HepG2 (cell line): Measurements from ENCODE around the gene NAPSA. TPM values are rescaled to one million over a fixed set of nuclear protein-coding genes. Genes with fewer than 3 reads are reported as not detected.
A peak's percentile ranks its signal among the peaks of the same experiment; 100 is the strongest.

Experiments
- AGO1 ChIP-seq: fragments of 200-400 bp; formaldehyde crosslinking; IDR thresholded peaks from 2 replicates; pipeline ENCODE4 v1.6.1; 2017; ENCODE audit warnings: mild to moderate bottlenecking, low read depth, low read length, moderate library complexity; ENCODE audit not compliant: poor library complexity, severe bottlenecking
- FOSL2 ChIP-seq: sonication (generic); formaldehyde crosslinking; IDR thresholded peaks from 2 replicates; pipeline ENCODE4 v1.4.0; 2020; ENCODE audit warnings: missing genetic modification reagents
- HMGXB4 ChIP-seq, 2 experiments: sonication (generic) in 1 of 2; formaldehyde crosslinking in 1 of 2; IDR thresholded peaks; 2 replicates each; pipeline versions ENCODE4 v1.4.0 to v1.6.1; 2018 to 2020; ENCODE audit warnings: missing genetic modification reagents in 2 of 2, borderline replicate concordance in 1 of 2, low read depth in 1 of 2, mild to moderate bottlenecking in 1 of 2, missing biosample characterization in 1 of 2
- HNRNPLL ChIP-seq: fragments of 200-400 bp; formaldehyde crosslinking; IDR thresholded peaks from 2 replicates; pipeline ENCODE4 v1.6.1; 2017; ENCODE audit warnings: mild to moderate bottlenecking, low read depth, low read length; ENCODE audit not compliant: poor library complexity, severe bottlenecking
- IKZF4 ChIP-seq: sonication (generic); formaldehyde crosslinking; IDR thresholded peaks from 2 replicates; pipeline ENCODE4 v1.5.1; 2020; ENCODE audit warnings: borderline replicate concordance, mild to moderate bottlenecking, low read depth, missing genetic modification reagents; ENCODE audit errors: not compliant biosample characterization
- PHF8 ChIP-seq: sonication (generic); formaldehyde crosslinking; IDR thresholded peaks from 2 replicates; pipeline ENCODE4 v1.5.0; 2020; ENCODE audit warnings: missing genetic modification reagents
- RXRA ChIP-seq: sonication (generic); formaldehyde crosslinking; IDR thresholded peaks from 2 replicates; pipeline ENCODE4 v1.5.1; 2020; ENCODE audit warnings: missing genetic modification reagents
- SALL1 ChIP-seq: sonication (generic); formaldehyde crosslinking; IDR thresholded peaks from 2 replicates; pipeline ENCODE4 v1.8.0; 2022; ENCODE audit warnings: mild to moderate bottlenecking, missing genetic modification reagents
- SP5 ChIP-seq: IDR thresholded peaks from 2 replicates; pipeline ENCODE4 v1.6.1; 2016; ENCODE audit warnings: low read depth, borderline replicate concordance
- TARDBP ChIP-seq: sonication (generic); formaldehyde crosslinking; IDR thresholded peaks from 2 replicates; pipeline ENCODE4 v1.8.0; 2022; ENCODE audit warnings: mild to moderate bottlenecking, missing genetic modification reagents
- TEAD3 ChIP-seq: optimal IDR thresholded peaks from 2 replicates; pipeline ENCODE3; 2016; ENCODE audit warnings: borderline replicate concordance
- ZNF543 ChIP-seq: sonication (generic); formaldehyde crosslinking; IDR thresholded peaks from 2 replicates; pipeline ENCODE4 v1.4.0; 2020; ENCODE audit warnings: mild to moderate bottlenecking, missing genetic modification reagents
- ZNF549 ChIP-seq: sonication (generic); formaldehyde crosslinking; IDR thresholded peaks from 2 replicates; pipeline ENCODE4 v1.5.0; 2020; ENCODE audit warnings: missing genetic modification reagents
- polyA plus RNA-seq, 8 experiments: library from polyadenylated mRNA; depleted of rRNA in 3 of 8; stranded (reverse) in 7 of 8; unstranded in 1 of 8; fragments of >200 nt; fragmentation: Illumina TruSeq in 4 of 8; extraction: Trizol in 4 of 8; gene quantifications; 2 replicates each; pipeline versions ENCODE4 v1.2.1 to v1.2.3, GENCODE V29; 2011 to 2016; ENCODE audit warnings: low read depth in 4 of 8, missing spikeins in 1 of 8, mixed read lengths in 1 of 8; ENCODE audit not compliant: insufficient read depth in 1 of 8
- total RNA-seq, 5 experiments: library from RNA; depleted of rRNA; stranded (reverse); fragments of >200 nt; fragmentation: Illumina TruSeq; extraction: Trizol; gene quantifications; 2 replicates each; pipeline ENCODE4 v1.2.3, GENCODE V29; 2016; ENCODE audit warnings: low read depth in 1 of 5
- TF ChIP-seq, protein P1 (sequence below): IDR thresholded peaks from 2 replicates; pipeline ENCODE4 v1.6.1; 2016; ENCODE audit warnings: missing biosample characterization, missing genetic modification reagents, low read depth
- TF ChIP-seq, protein P2 (sequence below): sonication (generic); formaldehyde crosslinking; IDR thresholded peaks from 2 replicates; pipeline ENCODE4 v1.5.0; 2020; ENCODE audit warnings: missing genetic modification reagents
- TF ChIP-seq, protein P3 (sequence below): sonication (generic); formaldehyde crosslinking; IDR thresholded peaks from 2 replicates; pipeline ENCODE4 v1.4.0; 2020; ENCODE audit warnings: missing genetic modification reagents; ENCODE audit errors: not compliant biosample characterization
- TF ChIP-seq, protein P4 (sequence below): sonication (generic); formaldehyde crosslinking; IDR thresholded peaks from 2 replicates; pipeline ENCODE4 v1.5.1; 2020; ENCODE audit warnings: mild to moderate bottlenecking, missing genetic modification reagents, moderate library complexity

NAPSA gene
- total and polyA plus RNA-seq, 2 of the 13 experiments (the other 11 are each of a cell fraction or from before 2014, with no cell fraction given) = not detected

GRCh38 chr19:50311723-50312635 is 53.5 kb downstream of the NAPSA start (continued):
- TF ChIP-seq ZNF543 (CRISPR knock-in tag) (0 out of 2 replicates have a peak, but pooled peaks have one; percentile 7), HMGXB4 (CRISPR knock-in tag; IDR thresholded peaks at IDR 0.05; ENCODE audit: borderline replicate concordance in 1 of 2, low read depth in 1 of 2) (peak in 1 of 2 experiments; percentile 39; a peak in 1 of 4 replicates), RXRA (CRISPR knock-in tag) (0 out of 2 replicates have a peak, but pooled peaks have one; percentile 29), AGO1 (peak; percentile 91), IKZF4 (CRISPR knock-in tag) (no peak), TEAD3 (peak; percentile 51), SALL1 (CRISPR knock-in tag) (peak; percentile 35; the same call in 1 of the 2 replicates), TARDBP (CRISPR knock-in tag) (no peak), ZNF549 (CRISPR knock-in tag) (no peak), SP5 (CRISPR knock-in tag) (no peak), PHF8 (peak; percentile 34; the same call in 1 of the 2 replicates), HNRNPLL (peak; percentile 46), FOSL2 (CRISPR knock-in tag) (peak; percentile 29; the same call in 1 of the 2 replicates)
- TF ChIP-seq, protein P1, sequence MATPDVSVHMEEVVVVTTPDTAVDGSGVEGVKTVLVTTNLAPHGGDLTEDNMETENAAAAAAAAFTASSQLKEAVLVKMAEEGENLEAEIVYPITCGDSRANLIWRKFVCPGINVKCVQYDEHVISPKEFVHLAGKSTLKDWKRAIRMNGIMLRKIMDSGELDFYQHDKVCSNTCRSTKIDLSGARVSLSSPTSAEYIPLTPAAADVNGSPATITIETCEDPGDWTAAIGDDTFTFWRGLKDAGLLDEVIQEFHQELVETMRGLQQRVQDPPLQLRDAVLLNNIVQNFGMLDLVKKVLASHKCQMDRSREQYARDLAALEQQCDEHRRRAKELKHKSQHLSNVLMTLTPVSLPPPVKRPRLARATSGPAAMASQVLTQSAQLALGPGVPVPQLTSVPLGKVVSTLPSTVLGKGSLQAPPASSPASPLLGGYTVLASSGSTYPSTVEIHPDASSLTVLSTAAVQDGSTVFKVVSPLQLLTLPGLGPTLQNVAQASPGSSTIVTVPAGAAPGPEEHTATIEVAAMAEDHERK (CRISPR knock-in tag) = peak; percentile 68
- TF ChIP-seq, protein P2, sequence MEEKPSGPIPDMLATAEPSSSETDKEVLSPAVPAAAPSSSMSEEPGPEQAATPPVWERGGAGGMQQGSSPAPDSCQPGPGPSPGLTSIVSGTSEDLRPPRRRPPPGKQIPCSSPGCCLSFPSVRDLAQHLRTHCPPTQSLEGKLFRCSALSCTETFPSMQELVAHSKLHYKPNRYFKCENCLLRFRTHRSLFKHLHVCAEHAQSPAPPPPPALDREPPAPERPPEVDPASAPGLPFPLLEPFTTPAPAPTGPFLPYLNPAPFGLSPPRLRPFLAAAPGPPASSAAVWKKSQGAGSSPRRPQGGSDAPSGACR (CRISPR knock-in tag) = 0 out of 2 replicates have a peak, but pooled peaks have one; percentile 21
- TF ChIP-seq, protein P3, sequence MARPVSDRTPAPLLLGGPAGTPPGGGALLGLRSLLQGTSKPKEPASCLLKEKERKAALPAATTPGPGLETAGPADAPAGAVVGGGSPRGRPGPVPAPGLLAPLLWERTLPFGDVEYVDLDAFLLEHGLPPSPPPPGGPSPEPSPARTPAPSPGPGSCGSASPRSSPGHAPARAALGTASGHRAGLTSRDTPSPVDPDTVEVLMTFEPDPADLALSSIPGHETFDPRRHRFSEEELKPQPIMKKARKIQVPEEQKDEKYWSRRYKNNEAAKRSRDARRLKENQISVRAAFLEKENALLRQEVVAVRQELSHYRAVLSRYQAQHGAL (CRISPR knock-in tag) = no peak
- TF ChIP-seq, protein P4, sequence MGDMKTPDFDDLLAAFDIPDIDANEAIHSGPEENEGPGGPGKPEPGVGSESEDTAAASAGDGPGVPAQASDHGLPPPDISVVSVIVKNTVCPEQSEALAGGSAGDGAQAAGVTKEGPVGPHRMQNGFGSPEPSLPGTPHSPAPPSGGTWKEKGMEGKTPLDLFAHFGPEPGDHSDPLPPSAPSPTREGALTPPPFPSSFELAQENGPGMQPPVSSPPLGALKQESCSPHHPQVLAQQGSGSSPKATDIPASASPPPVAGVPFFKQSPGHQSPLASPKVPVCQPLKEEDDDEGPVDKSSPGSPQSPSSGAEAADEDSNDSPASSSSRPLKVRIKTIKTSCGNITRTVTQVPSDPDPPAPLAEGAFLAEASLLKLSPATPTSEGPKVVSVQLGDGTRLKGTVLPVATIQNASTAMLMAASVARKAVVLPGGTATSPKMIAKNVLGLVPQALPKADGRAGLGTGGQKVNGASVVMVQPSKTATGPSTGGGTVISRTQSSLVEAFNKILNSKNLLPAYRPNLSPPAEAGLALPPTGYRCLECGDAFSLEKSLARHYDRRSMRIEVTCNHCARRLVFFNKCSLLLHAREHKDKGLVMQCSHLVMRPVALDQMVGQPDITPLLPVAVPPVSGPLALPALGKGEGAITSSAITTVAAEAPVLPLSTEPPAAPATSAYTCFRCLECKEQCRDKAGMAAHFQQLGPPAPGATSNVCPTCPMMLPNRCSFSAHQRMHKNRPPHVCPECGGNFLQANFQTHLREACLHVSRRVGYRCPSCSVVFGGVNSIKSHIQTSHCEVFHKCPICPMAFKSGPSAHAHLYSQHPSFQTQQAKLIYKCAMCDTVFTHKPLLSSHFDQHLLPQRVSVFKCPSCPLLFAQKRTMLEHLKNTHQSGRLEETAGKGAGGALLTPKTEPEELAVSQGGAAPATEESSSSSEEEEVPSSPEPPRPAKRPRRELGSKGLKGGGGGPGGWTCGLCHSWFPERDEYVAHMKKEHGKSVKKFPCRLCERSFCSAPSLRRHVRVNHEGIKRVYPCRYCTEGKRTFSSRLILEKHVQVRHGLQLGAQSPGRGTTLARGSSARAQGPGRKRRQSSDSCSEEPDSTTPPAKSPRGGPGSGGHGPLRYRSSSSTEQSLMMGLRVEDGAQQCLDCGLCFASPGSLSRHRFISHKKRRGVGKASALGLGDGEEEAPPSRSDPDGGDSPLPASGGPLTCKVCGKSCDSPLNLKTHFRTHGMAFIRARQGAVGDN (CRISPR knock-in tag) = peak; percentile 81
